ENCODE results near the gene MYT1. TPM values are rescaled to one million over a fixed set of nuclear protein-coding genes. Genes with fewer than 3 reads are reported as not detected.

The MYT1 gene
- total and polyA plus RNA-seq, 9 of the 15 experiments (the other 6 are each of a cell fraction or from before 2014, with no cell fraction given): 0.02 to 0.12 (median 0.06) TPM; not detected in 4

DNA sequence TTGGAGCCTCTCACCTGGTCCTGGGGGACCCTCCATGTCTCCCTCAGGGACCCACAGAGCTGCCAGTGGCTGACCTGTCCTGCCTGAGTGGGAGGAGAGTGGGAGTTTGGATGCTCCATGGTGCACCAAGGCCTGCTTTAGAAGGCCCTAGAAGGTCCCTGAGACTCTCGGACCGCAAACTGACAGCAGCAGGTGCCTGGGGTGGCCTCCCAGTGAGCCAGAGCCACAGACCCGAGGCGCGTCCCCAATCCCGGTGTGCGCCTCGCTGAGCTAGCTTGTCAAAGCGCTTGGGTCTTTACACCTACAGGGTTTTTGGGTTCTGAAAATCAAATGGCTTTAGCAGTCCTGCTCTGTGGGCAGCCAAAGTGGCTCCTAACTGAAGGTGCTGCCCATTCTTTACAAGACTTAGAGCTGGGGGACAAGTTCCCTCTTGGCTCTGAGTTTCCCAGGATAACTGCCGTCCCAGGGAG, 4.9 kb downstream of the MYT1 start:
- H3K27ac ChIP-seq (ENCODE audit: extremely low read depth, low read depth, low read length): no peak overlapping the region
- H3K4me1 ChIP-seq (replicated peaks in 1 of 2; ENCODE audit: control insufficient read depth in 2 of 2, insufficient read depth in 2 of 2, low read length in 2 of 2): no peaks in the 10 kb centered on the region; a peak in 1 of 5 replicates
- H2AFZ ChIP-seq (ENCODE audit: low read depth, low read length): no peak overlapping the region
- H3K4me3 ChIP-seq: no peak overlapping the region
- peaks cover 37 to 70% of the 10 kb centered on the region in 2 experiments for H3K27me3 ChIP-seq (ENCODE audit: control insufficient read depth in 2 of 2, insufficient read depth in 2 of 2, low read length in 2 of 2)
- H3K4me2 ChIP-seq (ENCODE audit: insufficient read depth, low read length): no peak overlapping the region
- FAIRE-seq: no peak
- no peaks in the 10 kb centered on the region for H3K36me3 ChIP-seq (ENCODE audit: control insufficient read depth, insufficient read depth, low read length)
- POLR2A ChIA-PET: interaction anchor here (0.7 kb wide), 1 partner anchor 12 kb away, joined by 3 read pairs; no protein-coding TSS in a partner anchor
- TF ChIP-seq, protein P1, sequence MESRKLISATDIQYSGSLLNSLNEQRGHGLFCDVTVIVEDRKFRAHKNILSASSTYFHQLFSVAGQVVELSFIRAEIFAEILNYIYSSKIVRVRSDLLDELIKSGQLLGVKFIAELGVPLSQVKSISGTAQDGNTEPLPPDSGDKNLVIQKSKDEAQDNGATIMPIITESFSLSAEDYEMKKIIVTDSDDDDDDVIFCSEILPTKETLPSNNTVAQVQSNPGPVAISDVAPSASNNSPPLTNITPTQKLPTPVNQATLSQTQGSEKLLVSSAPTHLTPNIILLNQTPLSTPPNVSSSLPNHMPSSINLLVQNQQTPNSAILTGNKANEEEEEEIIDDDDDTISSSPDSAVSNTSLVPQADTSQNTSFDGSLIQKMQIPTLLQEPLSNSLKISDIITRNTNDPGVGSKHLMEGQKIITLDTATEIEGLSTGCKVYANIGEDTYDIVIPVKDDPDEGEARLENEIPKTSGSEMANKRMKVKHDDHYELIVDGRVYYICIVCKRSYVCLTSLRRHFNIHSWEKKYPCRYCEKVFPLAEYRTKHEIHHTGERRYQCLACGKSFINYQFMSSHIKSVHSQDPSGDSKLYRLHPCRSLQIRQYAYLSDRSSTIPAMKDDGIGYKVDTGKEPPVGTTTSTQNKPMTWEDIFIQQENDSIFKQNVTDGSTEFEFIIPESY (CRISPR knock-in tag; IDR thresholded peaks at IDR 0.05): no peak
- TF ChIP-seq, protein P2, sequence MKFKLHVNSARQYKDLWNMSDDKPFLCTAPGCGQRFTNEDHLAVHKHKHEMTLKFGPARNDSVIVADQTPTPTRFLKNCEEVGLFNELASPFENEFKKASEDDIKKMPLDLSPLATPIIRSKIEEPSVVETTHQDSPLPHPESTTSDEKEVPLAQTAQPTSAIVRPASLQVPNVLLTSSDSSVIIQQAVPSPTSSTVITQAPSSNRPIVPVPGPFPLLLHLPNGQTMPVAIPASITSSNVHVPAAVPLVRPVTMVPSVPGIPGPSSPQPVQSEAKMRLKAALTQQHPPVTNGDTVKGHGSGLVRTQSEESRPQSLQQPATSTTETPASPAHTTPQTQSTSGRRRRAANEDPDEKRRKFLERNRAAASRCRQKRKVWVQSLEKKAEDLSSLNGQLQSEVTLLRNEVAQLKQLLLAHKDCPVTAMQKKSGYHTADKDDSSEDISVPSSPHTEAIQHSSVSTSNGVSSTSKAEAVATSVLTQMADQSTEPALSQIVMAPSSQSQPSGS (CRISPR knock-in tag; IDR thresholded peaks at IDR 0.05): no peak
- TF ChIP-seq ZNF140 (CRISPR knock-in tag; IDR thresholded peaks at IDR 0.05) (no peak), ATF7 (IDR thresholded peaks at IDR 0.05) (no peak), ZZZ3 (IDR thresholded peaks at IDR 0.05) (no peak), LEF1 (IDR thresholded peaks at IDR 0.05) (no peak), ZNF12 (CRISPR knock-in tag; IDR thresholded peaks at IDR 0.05) (no peak), BRD9 (IDR thresholded peaks at IDR 0.05; ENCODE audit: low read depth, partially characterized antibody) (no peak), ETV6 (IDR thresholded peaks at IDR 0.05; ENCODE audit: borderline replicate concordance in 1 of 2, low read depth in 2 of 2, low read length in 1 of 2) (no peak), ETV6 (CRISPR knock-in tag; IDR thresholded peaks at IDR 0.05; ENCODE audit: borderline replicate concordance) (no peak)
- no TSS peak for BruUV-seq (replicated peaks)
- no peaks in the 10 kb centered on the region for H3K79me2 ChIP-seq (ENCODE audit: control insufficient read depth, insufficient read depth, low read length)
- H3K9me1 ChIP-seq (ENCODE audit: control insufficient read depth, insufficient read depth, low read length): peaks cover 4% of the 10 kb centered on the region
- intact Hi-C loops (cut with micrococcal nuclease): no loop called here
- no peak for ATAC-seq
- WGBS (ENCODE audit: insufficient coverage, low coverage, missing lambda C conversion rate): 1% methylated on average over 10 of the region's 10 CpGs
- no peak for DNase-seq (ENCODE audit: extremely low read depth in 1 of 4, low spot score in 3 of 4)
- CTCF ChIA-PET (ENCODE audit: low intra/inter-chr PET ratio): no interaction called here
- in situ Hi-C loops (cut with MboI): no loop called here
- peaks cover 4% of the 10 kb centered on the region; the same call in 1 of the 2 replicates for H4K20me1 ChIP-seq (replicated peaks; ENCODE audit: control insufficient read depth, insufficient read depth, low read length)
- H3K9me3 ChIP-seq (replicated peaks; ENCODE audit: control insufficient read depth, insufficient read depth, low read depth, low read length): no peaks in the 10 kb centered on the region
- no peak overlapping the region for H3K9ac ChIP-seq (ENCODE audit: insufficient read depth in 1 of 2, low read depth in 2 of 2, low read length in 2 of 2)
